ENCODE measurements around the gene OR7G1. TPM values are rescaled to one million over a fixed set of nuclear protein-coding genes. Genes with fewer than 3 reads are reported as not detected.

Gene OR7G1
- total and polyA plus RNA-seq, 2 of the 8 experiments (the other 6 are each of a cell fraction or from before 2014, with no cell fraction given): not detected

DNA sequence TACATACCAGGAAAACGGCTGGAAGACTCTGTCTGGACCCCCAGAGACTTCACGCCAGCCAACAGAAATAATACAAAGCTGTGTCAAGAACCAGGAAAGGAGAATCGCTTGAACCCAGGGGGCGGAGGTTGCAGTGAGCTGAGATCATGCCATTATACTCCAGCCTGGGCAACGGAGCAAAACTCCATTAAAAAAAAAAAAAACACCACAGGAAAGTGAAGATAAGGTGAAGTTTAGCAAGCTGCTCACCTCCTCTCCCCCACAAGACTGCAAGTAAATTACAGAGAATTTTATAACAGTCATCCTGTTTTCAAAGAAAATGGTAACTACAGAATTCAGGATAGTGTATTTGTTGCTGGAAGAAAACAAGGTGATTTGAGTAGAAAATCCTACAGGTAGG lies 984 bp upstream of the OR7G1 start (continued):
- TF ChIP-seq, protein P1, sequence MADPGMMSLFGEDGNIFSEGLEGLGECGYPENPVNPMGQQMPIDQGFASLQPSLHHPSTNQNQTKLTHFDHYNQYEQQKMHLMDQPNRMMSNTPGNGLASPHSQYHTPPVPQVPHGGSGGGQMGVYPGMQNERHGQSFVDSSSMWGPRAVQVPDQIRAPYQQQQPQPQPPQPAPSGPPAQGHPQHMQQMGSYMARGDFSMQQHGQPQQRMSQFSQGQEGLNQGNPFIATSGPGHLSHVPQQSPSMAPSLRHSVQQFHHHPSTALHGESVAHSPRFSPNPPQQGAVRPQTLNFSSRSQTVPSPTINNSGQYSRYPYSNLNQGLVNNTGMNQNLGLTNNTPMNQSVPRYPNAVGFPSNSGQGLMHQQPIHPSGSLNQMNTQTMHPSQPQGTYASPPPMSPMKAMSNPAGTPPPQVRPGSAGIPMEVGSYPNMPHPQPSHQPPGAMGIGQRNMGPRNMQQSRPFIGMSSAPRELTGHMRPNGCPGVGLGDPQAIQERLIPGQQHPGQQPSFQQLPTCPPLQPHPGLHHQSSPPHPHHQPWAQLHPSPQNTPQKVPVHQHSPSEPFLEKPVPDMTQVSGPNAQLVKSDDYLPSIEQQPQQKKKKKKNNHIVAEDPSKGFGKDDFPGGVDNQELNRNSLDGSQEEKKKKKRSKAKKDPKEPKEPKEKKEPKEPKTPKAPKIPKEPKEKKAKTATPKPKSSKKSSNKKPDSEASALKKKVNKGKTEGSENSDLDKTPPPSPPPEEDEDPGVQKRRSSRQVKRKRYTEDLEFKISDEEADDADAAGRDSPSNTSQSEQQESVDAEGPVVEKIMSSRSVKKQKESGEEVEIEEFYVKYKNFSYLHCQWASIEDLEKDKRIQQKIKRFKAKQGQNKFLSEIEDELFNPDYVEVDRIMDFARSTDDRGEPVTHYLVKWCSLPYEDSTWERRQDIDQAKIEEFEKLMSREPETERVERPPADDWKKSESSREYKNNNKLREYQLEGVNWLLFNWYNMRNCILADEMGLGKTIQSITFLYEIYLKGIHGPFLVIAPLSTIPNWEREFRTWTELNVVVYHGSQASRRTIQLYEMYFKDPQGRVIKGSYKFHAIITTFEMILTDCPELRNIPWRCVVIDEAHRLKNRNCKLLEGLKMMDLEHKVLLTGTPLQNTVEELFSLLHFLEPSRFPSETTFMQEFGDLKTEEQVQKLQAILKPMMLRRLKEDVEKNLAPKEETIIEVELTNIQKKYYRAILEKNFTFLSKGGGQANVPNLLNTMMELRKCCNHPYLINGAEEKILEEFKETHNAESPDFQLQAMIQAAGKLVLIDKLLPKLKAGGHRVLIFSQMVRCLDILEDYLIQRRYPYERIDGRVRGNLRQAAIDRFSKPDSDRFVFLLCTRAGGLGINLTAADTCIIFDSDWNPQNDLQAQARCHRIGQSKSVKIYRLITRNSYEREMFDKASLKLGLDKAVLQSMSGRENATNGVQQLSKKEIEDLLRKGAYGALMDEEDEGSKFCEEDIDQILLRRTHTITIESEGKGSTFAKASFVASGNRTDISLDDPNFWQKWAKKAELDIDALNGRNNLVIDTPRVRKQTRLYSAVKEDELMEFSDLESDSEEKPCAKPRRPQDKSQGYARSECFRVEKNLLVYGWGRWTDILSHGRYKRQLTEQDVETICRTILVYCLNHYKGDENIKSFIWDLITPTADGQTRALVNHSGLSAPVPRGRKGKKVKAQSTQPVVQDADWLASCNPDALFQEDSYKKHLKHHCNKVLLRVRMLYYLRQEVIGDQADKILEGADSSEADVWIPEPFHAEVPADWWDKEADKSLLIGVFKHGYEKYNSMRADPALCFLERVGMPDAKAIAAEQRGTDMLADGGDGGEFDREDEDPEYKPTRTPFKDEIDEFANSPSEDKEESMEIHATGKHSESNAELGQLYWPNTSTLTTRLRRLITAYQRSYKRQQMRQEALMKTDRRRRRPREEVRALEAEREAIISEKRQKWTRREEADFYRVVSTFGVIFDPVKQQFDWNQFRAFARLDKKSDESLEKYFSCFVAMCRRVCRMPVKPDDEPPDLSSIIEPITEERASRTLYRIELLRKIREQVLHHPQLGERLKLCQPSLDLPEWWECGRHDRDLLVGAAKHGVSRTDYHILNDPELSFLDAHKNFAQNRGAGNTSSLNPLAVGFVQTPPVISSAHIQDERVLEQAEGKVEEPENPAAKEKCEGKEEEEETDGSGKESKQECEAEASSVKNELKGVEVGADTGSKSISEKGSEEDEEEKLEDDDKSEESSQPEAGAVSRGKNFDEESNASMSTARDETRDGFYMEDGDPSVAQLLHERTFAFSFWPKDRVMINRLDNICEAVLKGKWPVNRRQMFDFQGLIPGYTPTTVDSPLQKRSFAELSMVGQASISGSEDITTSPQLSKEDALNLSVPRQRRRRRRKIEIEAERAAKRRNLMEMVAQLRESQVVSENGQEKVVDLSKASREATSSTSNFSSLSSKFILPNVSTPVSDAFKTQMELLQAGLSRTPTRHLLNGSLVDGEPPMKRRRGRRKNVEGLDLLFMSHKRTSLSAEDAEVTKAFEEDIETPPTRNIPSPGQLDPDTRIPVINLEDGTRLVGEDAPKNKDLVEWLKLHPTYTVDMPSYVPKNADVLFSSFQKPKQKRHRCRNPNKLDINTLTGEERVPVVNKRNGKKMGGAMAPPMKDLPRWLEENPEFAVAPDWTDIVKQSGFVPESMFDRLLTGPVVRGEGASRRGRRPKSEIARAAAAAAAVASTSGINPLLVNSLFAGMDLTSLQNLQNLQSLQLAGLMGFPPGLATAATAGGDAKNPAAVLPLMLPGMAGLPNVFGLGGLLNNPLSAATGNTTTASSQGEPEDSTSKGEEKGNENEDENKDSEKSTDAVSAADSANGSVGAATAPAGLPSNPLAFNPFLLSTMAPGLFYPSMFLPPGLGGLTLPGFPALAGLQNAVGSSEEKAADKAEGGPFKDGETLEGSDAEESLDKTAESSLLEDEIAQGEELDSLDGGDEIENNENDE (IDR thresholded peaks at IDR 0.05; ENCODE audit: insufficient replicate concordance, low read length): no peak
- no peak for TF ChIP-seq NANOG (IDR thresholded peaks at IDR 0.05; ENCODE audit: insufficient read depth, low read depth, low read length, poor library complexity, severe bottlenecking)
- no peak for TF ChIP-seq MAFK (IDR thresholded peaks at IDR 0.05; ENCODE audit: low read depth, low read length)
- TF ChIP-seq SIRT6 (IDR thresholded peaks at IDR 0.05; ENCODE audit: low read length): no peak
- TF ChIP-seq ATF2 (IDR thresholded peaks at IDR 0.05; ENCODE audit: low read length): no peak
- TF ChIP-seq E2F6 (IDR thresholded peaks at IDR 0.05): no peak

All from H1 (cell line).